Tibial nerve (tissue), 3 donors: ENCODE results near the gene DHTKD1.

Experiments used
- POLR2A ChIP-seq, 2 donors: fragments of 450-650 bp; IDR thresholded peaks; one replicate each; pipeline ENCODE4 v1.6.1; 2017; ENCODE audit warnings: antibody characterized with exemption in 2 of 2, mild to moderate bottlenecking in 2 of 2, moderate library complexity in 2 of 2
- TF ChIP-seq, protein P1 (sequence below), 5 experiments: fragments of 200-600 bp in 3 of 5; fragments of 450-650 bp in 2 of 5; sonication (generic) in 3 of 5; IDR thresholded peaks; one replicate each; pipeline ENCODE4 v1.5.1; 2016 to 2019; ENCODE audit warnings: antibody characterized with exemption in 5 of 5, mild to moderate bottlenecking in 3 of 5, moderate library complexity in 2 of 5

DNA sequence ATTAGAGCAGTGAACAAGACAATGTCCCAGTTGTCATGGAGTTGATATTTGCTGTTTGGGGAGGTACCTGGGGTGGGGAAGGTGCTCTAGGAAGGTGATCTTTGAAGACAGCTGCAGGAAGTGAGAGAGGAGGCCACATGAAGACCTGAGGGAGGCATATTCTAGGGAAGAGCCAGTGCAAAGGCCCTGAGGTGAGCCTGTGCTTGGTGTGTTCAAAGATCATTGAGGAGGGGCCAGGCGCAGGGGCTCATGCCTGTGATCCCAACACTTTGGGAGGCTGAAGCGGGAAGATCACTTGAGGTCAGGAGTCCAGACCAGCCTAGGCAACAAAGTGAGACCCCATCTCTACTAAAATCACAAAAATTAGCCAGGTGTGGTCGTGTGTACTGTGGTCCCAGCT is 75.8 kb downstream of the DHTKD1 start:
- TF ChIP-seq POLR2A (IDR thresholded peaks at IDR 0.05) = no peak
- TF ChIP-seq, protein P1, sequence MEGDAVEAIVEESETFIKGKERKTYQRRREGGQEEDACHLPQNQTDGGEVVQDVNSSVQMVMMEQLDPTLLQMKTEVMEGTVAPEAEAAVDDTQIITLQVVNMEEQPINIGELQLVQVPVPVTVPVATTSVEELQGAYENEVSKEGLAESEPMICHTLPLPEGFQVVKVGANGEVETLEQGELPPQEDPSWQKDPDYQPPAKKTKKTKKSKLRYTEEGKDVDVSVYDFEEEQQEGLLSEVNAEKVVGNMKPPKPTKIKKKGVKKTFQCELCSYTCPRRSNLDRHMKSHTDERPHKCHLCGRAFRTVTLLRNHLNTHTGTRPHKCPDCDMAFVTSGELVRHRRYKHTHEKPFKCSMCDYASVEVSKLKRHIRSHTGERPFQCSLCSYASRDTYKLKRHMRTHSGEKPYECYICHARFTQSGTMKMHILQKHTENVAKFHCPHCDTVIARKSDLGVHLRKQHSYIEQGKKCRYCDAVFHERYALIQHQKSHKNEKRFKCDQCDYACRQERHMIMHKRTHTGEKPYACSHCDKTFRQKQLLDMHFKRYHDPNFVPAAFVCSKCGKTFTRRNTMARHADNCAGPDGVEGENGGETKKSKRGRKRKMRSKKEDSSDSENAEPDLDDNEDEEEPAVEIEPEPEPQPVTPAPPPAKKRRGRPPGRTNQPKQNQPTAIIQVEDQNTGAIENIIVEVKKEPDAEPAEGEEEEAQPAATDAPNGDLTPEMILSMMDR (IDR thresholded peaks at IDR 0.05) = no peak
